Rectal smooth muscle tissue (tissue), 1 donor: ENCODE data around the gene GALNT18.

Source experiments
- H3K27ac ChIP-seq: one replicate; pipeline ENCODE4 v1.7.0; 2013; ENCODE audit warnings: low read depth, low read length, inconsistent platforms
- H3K27me3 ChIP-seq: one replicate; pipeline ENCODE4 v1.7.0; 2013; ENCODE audit warnings: low read length; ENCODE audit not compliant: control insufficient read depth, insufficient read depth
- H3K36me3 ChIP-seq: one replicate; pipeline ENCODE4 v1.7.0; 2013; ENCODE audit warnings: low read length; ENCODE audit not compliant: control insufficient read depth, insufficient read depth
- H3K4me1 ChIP-seq: one replicate; pipeline ENCODE4 v1.7.0; 2013; ENCODE audit warnings: low read length; ENCODE audit not compliant: control insufficient read depth, insufficient read depth
- H3K4me3 ChIP-seq: one replicate; pipeline ENCODE4 v1.7.0; 2013; ENCODE audit warnings: low read length
- H3K9ac ChIP-seq: one replicate; pipeline ENCODE4 v1.7.0; 2013; ENCODE audit warnings: low read length

Gene GALNT18

DNA sequence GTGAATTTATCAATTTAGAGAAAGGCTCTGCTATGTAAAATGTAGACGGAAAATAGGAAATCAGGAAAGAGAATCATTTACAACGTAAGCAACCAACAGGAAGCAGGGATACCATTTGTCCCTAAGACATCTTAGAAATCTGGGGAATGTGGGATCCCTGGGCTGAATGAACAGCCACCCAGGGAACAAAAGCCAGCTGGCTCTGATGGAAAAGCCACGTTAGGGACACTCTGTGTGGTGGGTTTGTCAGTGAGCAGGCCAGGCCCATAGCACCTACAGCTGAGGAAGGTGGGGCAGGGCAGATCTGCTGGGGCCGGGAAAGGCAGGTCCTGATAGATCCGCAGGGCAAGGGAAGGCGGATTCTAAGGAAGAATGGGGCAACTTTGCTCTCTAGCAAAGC, 181.7 kb downstream of the GALNT18 start:
- Histone ChIP-seq H3K9ac (no peak overlapping the region), H3K27me3 (no peaks in the 10 kb centered on the region), H3K4me1 (peaks cover 16% of the 10 kb centered on the region), H3K4me3 (no peak overlapping the region), H3K36me3 (no peaks in the 10 kb centered on the region), H3K27ac (no peak overlapping the region)

- no peaks in the 10 kb centered on the region for H3K27me3 ChIP-seq
- H3K4me3 ChIP-seq, result no peak overlapping the region
- no peak overlapping the region for H3K27ac ChIP-seq
- H3K9ac ChIP-seq, result no peak overlapping the region
- no peaks in the 10 kb centered on the region for H3K36me3 ChIP-seq
- H3K4me1 ChIP-seq, result peaks cover 10% of the 10 kb centered on the region
Measured at GRCh38 chr11:11439591-11439990, 182.2 kb downstream of the GALNT18 start.

DNA sequence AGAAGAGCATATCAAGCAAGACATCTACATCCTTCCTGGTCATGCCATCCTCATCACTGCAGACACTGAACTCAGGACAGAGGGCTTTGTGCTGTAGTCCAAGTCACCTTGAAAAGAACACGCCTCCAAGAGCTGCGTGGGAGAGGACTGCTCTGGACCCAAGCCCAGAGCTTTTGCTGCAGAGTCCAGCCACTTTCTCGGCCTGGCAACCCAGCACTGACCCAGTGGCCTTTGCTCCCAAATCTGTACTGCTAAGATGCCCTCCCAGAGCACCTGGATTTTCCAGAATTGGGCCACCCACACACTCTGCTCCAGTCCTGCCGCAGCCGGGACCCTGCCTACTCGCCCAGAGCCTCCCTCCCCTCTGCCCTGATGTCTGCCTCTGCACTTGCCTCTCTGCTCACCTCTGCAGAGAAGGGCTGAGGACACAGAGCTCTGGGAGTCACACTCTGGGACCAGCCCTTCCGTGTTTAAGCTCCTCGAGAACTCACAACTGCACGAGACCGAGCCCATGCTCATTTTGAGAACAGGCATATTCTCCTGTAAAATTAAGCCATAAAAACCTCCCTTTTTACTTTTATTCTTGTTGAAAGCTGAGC, 185.0 kb downstream of the GALNT18 start:
- H3K9ac ChIP-seq, result no peak overlapping the region
- H3K36me3 ChIP-seq, result no peaks in the 10 kb centered on the region
- H3K4me3 ChIP-seq, result no peak overlapping the region
- H3K27me3 ChIP-seq, result no peaks in the 10 kb centered on the region
- H3K27ac ChIP-seq, result no peak overlapping the region
- H3K4me1 ChIP-seq, result peaks cover 5% of the 10 kb centered on the region

- Histone ChIP-seq H3K27ac (no peak overlapping the region), H3K27me3 (no peaks in the 10 kb centered on the region), H3K4me1 (peaks cover 5% of the 10 kb centered on the region), H3K36me3 (no peaks in the 10 kb centered on the region), H3K9ac (no peak overlapping the region), H3K4me3 (no peak overlapping the region)
Measured at GRCh38 chr11:11435635-11436034, 186.2 kb downstream of the GALNT18 start.

- Histone ChIP-seq H3K27ac (no peak overlapping the region), H3K4me1 (peaks cover 5% of the 10 kb centered on the region), H3K36me3 (no peaks in the 10 kb centered on the region), H3K27me3 (no peaks in the 10 kb centered on the region), H3K9ac (no peak overlapping the region), H3K4me3 (no peak overlapping the region)
Measured at GRCh38 chr11:11433960-11434359, 187.8 kb downstream of the GALNT18 start.

DNA sequence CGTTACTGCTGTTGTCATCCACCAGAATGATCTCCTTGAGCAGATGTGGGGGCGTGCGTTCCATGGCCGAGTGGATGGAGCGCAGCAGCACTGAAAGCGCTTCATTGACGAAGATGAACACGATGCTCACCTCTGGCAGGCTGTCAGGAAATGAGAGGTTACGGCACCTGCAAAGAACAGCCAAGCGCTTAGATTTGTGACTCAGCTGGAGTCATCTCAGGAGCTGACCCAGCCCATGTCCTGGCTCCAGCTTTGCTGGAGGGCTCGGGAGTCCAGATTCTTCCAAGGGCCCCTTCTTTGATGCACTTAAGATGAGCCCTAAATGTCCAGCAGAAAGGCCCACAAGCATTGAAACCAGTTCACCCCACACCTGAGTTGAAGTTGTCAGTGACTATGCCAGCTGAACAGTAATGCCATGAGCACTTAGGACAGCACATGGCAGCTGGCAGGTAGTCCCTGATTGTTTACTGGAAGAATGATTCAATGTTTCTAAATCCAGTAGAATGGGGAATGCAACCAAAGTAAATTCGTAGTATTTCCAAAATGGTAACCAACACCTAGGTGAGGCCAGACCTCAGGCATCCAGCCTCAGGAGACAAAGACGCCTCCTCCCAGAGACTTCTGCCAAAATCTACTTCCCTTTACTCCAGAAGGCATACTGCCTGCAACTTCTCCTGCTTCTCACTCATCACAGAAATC, 189.0 kb downstream of the GALNT18 start:
- H3K27me3 ChIP-seq, result no peaks in the 10 kb centered on the region
- no peak overlapping the region for H3K9ac ChIP-seq
- H3K27ac ChIP-seq, result no peak overlapping the region
- H3K36me3 ChIP-seq, result no peaks in the 10 kb centered on the region
- H3K4me1 ChIP-seq, result peaks cover 5% of the 10 kb centered on the region
- no peak overlapping the region for H3K4me3 ChIP-seq

DNA sequence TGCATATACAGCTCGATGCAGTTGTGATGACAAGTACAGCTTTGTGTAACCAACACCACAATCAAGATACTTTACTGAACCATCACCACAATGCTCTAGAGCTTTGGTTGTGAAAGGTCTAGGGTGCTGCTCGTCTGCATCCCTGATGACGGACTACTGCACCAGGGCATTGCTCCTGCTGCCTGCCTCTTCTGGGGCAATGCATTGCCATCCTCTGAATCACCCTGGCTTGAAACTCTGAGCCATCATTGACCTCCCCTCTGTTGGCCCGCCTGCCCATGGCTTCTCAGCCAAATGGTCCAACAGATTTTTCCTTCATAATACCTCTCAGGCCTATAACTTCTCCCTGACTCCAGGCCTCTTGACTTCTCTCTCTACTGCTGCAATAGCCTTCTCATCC, 191.4 kb downstream of the GALNT18 start:
- no peak overlapping the region for H3K9ac ChIP-seq
- H3K4me1 ChIP-seq, result peaks cover 10% of the 10 kb centered on the region
- H3K4me3 ChIP-seq, result no peak overlapping the region
- H3K27ac ChIP-seq, result no peak overlapping the region
- H3K36me3 ChIP-seq, result no peaks in the 10 kb centered on the region
- H3K27me3 ChIP-seq, result no peaks in the 10 kb centered on the region

- Histone ChIP-seq H3K9ac (no peak overlapping the region), H3K36me3 (no peaks in the 10 kb centered on the region), H3K4me3 (no peak overlapping the region), H3K27ac (no peak overlapping the region), H3K4me1 (peaks cover 10% of the 10 kb centered on the region), H3K27me3 (no peaks in the 10 kb centered on the region)
Measured at GRCh38 chr11:11428714-11429113, 193.1 kb downstream of the GALNT18 start.

- Histone ChIP-seq H3K36me3 (no peaks in the 10 kb centered on the region), H3K4me3 (no peak overlapping the region), H3K4me1 (peaks cover 10% of the 10 kb centered on the region), H3K9ac (no peak overlapping the region), H3K27me3 (no peaks in the 10 kb centered on the region), H3K27ac (peak overlapping the region; percentile 70)
Measured at GRCh38 chr11:11427542-11427941, 194.3 kb downstream of the GALNT18 start.

GRCh38 chr11:11427140-11427539, 194.7 kb downstream of the GALNT18 start:
- H3K4me1 ChIP-seq, result peaks cover 11% of the 10 kb centered on the region
- H3K27ac ChIP-seq, result peak overlapping the region; percentile 70

DNA sequence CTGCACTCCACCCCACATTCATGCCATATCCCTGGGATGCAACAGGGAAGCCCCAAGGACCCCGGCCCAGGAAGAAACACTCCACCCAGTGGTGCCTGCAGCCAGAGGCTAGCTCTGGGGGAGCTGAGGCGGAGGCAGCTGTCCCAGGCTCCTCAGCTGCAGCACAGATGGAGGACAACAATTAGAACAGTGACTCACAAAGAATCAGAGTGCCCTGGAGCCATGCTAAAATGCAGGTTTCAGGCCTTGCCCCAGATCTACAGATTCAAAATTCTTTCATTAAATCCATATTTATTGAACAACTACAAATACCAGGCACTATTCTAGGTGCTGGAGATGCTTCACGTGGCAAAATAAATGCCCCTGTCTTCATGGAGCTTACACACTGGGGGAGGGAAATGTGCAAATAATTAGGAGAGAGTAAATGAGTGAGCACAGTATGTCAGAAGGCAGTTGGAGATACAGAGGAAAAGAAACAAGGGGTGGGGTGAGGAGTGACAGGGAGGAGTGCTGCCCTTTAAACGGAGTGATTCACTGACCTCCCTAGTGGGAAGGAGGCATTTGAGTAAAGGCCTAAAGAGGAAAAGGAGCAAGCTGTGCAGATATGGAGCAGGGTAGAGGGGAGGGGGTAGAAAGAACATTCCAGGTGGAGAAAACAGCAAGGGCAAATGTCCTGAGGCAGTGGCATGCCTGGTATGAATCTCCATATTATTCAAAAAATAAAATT, 195.4 kb downstream of the GALNT18 start:
- no peaks in the 10 kb centered on the region for H3K27me3 ChIP-seq
- H3K36me3 ChIP-seq, result no peaks in the 10 kb centered on the region
- H3K9ac ChIP-seq, result no peak overlapping the region
- H3K4me1 ChIP-seq, result peaks cover 17% of the 10 kb centered on the region
- no peak overlapping the region for H3K27ac ChIP-seq
- no peak overlapping the region for H3K4me3 ChIP-seq

More at GRCh38 chr11:11427140-11427539, 194.7 kb downstream of the GALNT18 start:
- H3K27me3 ChIP-seq, result no peaks in the 10 kb centered on the region
- no peaks in the 10 kb centered on the region for H3K36me3 ChIP-seq
- no peak overlapping the region for H3K4me3 ChIP-seq
- no peak overlapping the region for H3K9ac ChIP-seq

GRCh38 chr11:11425806-11426205, 196.0 kb downstream of the GALNT18 start:
- peaks cover 18% of the 10 kb centered on the region for H3K4me1 ChIP-seq
- no peaks in the 10 kb centered on the region for H3K27me3 ChIP-seq
- H3K36me3 ChIP-seq, result no peaks in the 10 kb centered on the region
- H3K27ac ChIP-seq, result no peak overlapping the region
- no peak overlapping the region for H3K4me3 ChIP-seq
- H3K9ac ChIP-seq, result no peak overlapping the region
